Measurements from ENCODE around the gene RBM38.

RBM38 gene

DNA sequence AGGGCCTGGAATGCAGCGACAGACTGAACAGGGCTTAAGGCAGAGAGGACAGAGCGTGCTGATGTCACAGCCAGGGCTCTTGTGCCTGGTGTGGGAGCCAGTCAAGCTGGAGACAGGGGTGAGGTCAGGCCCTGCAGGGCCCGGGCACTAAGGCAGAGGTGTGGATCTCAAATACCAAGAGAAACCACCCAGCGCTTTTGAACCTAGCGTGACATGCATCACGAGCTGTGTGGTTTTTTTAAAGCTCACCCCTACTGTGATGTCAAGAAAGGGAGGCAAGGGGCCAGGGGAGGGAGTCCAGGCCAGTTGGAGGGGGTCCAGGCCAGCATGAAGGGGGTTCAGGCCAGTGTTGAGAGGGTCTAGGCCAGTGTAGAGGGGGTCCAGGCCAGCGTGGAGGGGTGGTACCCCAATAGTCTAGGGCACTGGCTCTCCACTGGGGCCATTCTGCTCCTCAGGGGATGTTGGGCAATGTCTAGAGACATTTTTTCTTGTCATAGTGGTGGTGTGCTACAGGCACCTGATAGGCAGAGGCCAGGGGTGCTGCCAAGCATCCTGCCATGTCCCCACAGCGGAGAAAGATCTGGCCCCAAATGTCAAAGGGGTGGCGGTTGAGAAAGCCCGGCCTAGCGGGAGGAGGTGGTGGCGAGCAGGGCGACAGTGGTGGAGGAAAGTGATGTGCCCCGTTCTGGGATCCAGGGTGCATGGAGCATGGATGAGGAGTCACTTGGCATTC, 42.6 kb downstream of the RBM38 start:
- Histone ChIP-seq H2AFZ (ENCODE audit: low read depth, low read length, severe bottlenecking) (peak overlapping the region; percentile 60), H3K27ac (ENCODE audit: low read depth, low read length) (peak overlapping the region; percentile 81), H3K4me3 (ENCODE audit: insufficient read depth, low read length, poor library complexity, severe bottlenecking) (no peak overlapping the region), H3K9ac (ENCODE audit: low read length) (peak overlapping the region; percentile 40), H3K9me3 (ENCODE audit: insufficient read depth, low read length) (no peaks in the 10 kb centered on the region), H4K20me1 (ENCODE audit: low read depth, low read length) (no peaks in the 10 kb centered on the region), H3F3A (ENCODE audit: insufficient read depth) (peaks cover 14% of the 10 kb centered on the region), H3K9me2 (replicated peaks; ENCODE audit: insufficient read depth, low read length) (no peaks in the 10 kb centered on the region), H3K36me3 (ENCODE audit: low read length) (no peaks in the 10 kb centered on the region), H3K27me3 (ENCODE audit: low read length) (no peaks in the 10 kb centered on the region), H3K79me2 (ENCODE audit: insufficient read depth, low read length) (no peaks in the 10 kb centered on the region), H3K4me2 (ENCODE audit: low read depth, low read length, poor library complexity, severe bottlenecking) (peak overlapping the region; percentile 52)
- no peak for TF ChIP-seq EZH2phosphoT487 (conservative IDR thresholded peaks at IDR 0.05; ENCODE audit: low read length)
- TF ChIP-seq, protein P1, sequence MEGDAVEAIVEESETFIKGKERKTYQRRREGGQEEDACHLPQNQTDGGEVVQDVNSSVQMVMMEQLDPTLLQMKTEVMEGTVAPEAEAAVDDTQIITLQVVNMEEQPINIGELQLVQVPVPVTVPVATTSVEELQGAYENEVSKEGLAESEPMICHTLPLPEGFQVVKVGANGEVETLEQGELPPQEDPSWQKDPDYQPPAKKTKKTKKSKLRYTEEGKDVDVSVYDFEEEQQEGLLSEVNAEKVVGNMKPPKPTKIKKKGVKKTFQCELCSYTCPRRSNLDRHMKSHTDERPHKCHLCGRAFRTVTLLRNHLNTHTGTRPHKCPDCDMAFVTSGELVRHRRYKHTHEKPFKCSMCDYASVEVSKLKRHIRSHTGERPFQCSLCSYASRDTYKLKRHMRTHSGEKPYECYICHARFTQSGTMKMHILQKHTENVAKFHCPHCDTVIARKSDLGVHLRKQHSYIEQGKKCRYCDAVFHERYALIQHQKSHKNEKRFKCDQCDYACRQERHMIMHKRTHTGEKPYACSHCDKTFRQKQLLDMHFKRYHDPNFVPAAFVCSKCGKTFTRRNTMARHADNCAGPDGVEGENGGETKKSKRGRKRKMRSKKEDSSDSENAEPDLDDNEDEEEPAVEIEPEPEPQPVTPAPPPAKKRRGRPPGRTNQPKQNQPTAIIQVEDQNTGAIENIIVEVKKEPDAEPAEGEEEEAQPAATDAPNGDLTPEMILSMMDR (IDR thresholded peaks at IDR 0.05; ENCODE audit: insufficient read depth, low read length, poor library complexity, severe bottlenecking) = no peak

DNA sequence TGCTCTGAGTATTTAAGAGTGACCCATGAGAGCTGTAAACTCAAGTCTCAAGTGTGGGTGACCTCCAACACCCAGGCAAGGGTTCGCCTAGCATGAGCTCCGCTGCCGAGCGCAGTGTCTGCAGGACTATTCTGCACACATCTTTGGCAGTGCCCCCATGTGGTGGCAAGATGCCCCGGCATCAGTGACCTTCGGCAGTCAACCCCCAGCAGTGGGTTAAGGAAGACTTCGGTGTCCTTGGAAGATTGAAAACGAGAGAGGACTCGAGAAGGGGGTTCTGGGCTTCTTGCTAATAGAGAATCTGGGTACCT, 43.1 kb downstream of the RBM38 start:
- Histone ChIP-seq H3K9ac (ENCODE audit: low read length) (no peak overlapping the region), H3K79me2 (ENCODE audit: insufficient read depth, low read length) (no peaks in the 10 kb centered on the region), H3K4me3 (ENCODE audit: insufficient read depth, low read length, poor library complexity, severe bottlenecking) (no peak overlapping the region), H3K9me3 (ENCODE audit: insufficient read depth, low read length) (no peaks in the 10 kb centered on the region), H3K4me2 (ENCODE audit: low read depth, low read length, poor library complexity, severe bottlenecking) (no peak overlapping the region), H4K20me1 (ENCODE audit: low read depth, low read length) (no peaks in the 10 kb centered on the region), H3F3A (ENCODE audit: insufficient read depth) (peaks cover 14% of the 10 kb centered on the region), H3K27ac (ENCODE audit: low read depth, low read length) (peak overlapping the region; percentile 81; the same call in 1 of the 2 replicates), H3K9me2 (replicated peaks; ENCODE audit: insufficient read depth, low read length) (no peaks in the 10 kb centered on the region), H3K27me3 (ENCODE audit: low read length) (no peaks in the 10 kb centered on the region), H2AFZ (ENCODE audit: low read depth, low read length, severe bottlenecking) (no peak overlapping the region), H3K36me3 (ENCODE audit: low read length) (no peaks in the 10 kb centered on the region)
- TF ChIP-seq, protein P1 (IDR thresholded peaks at IDR 0.05; ENCODE audit: insufficient read depth, low read length, poor library complexity, severe bottlenecking) = peak; percentile 68
- TF ChIP-seq EZH2phosphoT487 (conservative IDR thresholded peaks at IDR 0.05; ENCODE audit: low read length) = no peak

DNA sequence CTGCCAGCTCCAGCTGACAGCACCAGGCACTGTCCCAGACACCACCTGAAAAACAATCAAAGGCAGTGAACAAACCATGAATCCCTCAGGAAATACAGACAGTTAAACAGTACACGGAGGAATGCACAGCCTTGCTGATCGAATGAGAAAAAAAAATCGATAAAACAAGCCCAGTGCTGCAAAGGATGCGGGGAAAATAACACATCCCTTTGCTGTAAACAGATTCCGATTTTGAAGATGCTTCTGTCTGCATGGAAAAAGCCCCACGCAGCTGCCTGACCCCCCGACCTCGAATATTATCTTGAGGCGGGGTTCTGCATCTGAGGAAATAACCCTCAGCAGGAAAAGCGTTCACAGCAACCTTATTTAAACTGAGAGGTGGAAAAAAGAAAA, 43.9 kb downstream of the RBM38 start:
- H3K36me3 ChIP-seq (ENCODE audit: low read length) = no peaks in the 10 kb centered on the region
- H3K4me3 ChIP-seq (ENCODE audit: insufficient read depth, low read length, poor library complexity, severe bottlenecking) = no peak overlapping the region
- H3K27ac ChIP-seq (ENCODE audit: low read depth, low read length) = no peak overlapping the region
- no peaks in the 10 kb centered on the region for H4K20me1 ChIP-seq (ENCODE audit: low read depth, low read length)
- peaks cover 14% of the 10 kb centered on the region for H3F3A ChIP-seq (ENCODE audit: insufficient read depth)
- no peaks in the 10 kb centered on the region for H3K79me2 ChIP-seq (ENCODE audit: insufficient read depth, low read length)
- H3K27me3 ChIP-seq (ENCODE audit: low read length) = no peaks in the 10 kb centered on the region
- no peaks in the 10 kb centered on the region for H3K9me2 ChIP-seq (replicated peaks; ENCODE audit: insufficient read depth, low read length)
- no peak overlapping the region for H3K4me2 ChIP-seq (ENCODE audit: low read depth, low read length, poor library complexity, severe bottlenecking)
- TF ChIP-seq EZH2phosphoT487 (conservative IDR thresholded peaks at IDR 0.05; ENCODE audit: low read length) = no peak
- TF ChIP-seq, protein P1 (IDR thresholded peaks at IDR 0.05; ENCODE audit: insufficient read depth, low read length, poor library complexity, severe bottlenecking) = no peak
- no peak overlapping the region for H2AFZ ChIP-seq (ENCODE audit: low read depth, low read length, severe bottlenecking)
- no peaks in the 10 kb centered on the region for H3K9me3 ChIP-seq (ENCODE audit: insufficient read depth, low read length)
- no peak overlapping the region for H3K9ac ChIP-seq (ENCODE audit: low read length)
